GM12801 (cell line): ENCODE measurements around the gene GJA4.

Experiments
- CTCF ChIP-seq: IDR thresholded peaks from one replicate; pipeline ENCODE4 v1.5.1; 2011; ENCODE audit warnings: control low read depth; ENCODE audit not compliant: insufficient read length; ENCODE audit errors: extremely low read depth

The GJA4 gene

GRCh38 chr1:34829250-34829649 is 36.5 kb downstream of the GJA4 start:
- no peak for TF ChIP-seq CTCF

DNA sequence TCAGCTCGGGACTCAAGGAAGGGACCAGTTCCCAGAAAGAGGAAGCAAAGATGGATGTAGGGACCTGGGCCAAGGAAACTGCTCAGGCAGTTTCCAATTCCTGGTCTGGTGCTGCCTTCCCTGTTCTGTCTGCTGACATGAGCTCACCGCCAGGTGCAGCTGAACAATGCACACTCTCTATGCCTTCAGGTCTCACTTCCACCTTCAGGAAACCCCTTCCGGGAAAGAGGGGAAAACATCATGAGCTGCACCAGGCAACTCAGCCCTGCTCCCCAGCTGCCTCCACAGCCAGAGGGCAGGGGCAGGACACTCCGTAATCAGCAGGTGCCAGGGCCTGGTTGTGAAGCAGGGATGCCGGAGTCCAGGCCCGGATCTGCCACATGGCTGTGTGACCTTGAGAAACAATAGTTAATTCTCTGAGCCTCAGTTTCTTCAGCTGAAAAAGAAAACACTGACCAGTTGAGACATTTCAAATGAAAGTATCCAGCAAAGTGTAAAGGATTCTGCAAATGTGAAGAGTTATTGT is 39.0 kb downstream of the GJA4 start:
- no peak for TF ChIP-seq CTCF

GRCh38 chr1:34833711-34834110 is 40.9 kb downstream of the GJA4 start:
- no peak for TF ChIP-seq CTCF

DNA sequence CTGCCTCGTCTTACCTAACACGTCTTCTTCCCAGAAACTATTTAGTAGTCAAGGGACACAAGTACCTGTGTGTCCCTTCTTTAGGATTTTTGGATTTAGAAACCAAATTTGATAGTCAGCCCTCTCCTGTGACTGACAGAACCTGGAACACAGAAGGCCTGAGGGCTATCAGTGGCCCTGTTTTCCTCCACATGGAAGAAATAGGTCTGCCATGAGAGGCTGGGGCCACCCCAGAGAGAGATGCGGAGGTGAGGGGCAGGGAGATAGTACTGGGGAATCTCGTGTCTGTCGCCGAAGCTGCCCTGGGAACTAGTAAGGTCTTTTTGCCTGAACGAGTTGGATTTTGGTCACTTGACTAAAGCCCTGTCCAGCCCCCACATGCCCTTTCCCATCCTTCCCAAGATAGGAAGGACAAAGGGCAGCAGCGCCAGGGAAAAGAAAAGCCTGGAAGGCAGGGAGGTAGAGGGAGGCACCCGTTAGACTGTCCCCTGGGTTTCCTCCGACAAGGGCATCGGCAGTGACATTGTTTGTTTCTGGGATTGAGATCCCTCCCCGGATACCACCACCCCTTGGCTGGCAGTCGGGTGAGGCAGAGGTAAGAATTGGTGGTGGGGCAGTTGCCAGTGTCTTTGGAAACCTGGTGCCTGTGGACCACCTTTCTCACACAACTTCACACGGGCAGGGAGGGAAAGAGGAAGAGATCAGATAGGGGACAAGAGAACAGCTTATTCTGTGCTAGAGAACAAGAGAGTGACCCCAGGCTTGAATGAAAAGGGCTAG is 46.9 kb downstream of the GJA4 start:
- no peak for TF ChIP-seq CTCF

GRCh38 chr1:34840426-34840825 is 47.6 kb downstream of the GJA4 start:
- no peak for TF ChIP-seq CTCF

DNA sequence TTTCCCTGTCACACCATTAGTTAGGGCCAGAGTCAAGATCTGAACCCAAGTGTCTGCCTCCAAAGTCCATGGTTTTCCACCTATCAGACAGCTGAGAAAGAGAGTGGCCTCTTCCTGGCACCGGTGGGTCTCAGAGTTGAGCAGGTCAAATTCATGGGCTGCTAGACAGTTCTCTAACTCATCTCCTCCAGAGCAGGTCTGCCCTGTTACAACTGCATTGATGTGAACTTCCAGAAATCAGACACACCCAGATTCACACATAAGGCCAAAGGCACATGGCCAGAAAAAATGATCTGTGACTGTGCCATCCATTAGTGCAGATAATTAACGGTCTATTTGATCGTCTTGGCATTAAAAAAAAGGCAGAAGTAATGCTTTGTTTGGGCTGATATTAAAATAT is 49.3 kb downstream of the GJA4 start:
- TF ChIP-seq CTCF, result no peak

GRCh38 chr1:34842952-34843371 is 50.2 kb downstream of the GJA4 start:
- no peak for TF ChIP-seq CTCF
